SU-DHL-6 (cell line): ENCODE results near the gene PPM1N.

ENCODE experiments used
- H2AFZ ChIP-seq: fragments of 200-600 bp; sonication (generic); 2 replicates; pipeline ENCODE4 v1.6.1; 2014; ENCODE audit warnings: low read depth, mild to moderate bottlenecking, moderate library complexity, mixed read lengths, antibody characterized with exemption, low read length; ENCODE audit not compliant: severe bottlenecking
- H3F3A ChIP-seq: fragments of 200-600 bp; shearing (Covaris generic); 2 replicates; pipeline ENCODE4 v1.6.0; 2016; ENCODE audit warnings: antibody characterized with exemption, mild to moderate bottlenecking; ENCODE audit not compliant: insufficient read depth
- H3K27ac ChIP-seq: fragments of 200-600 bp; sonication (generic); 2 replicates; pipeline ENCODE4 v1.5.1; 2016; ENCODE audit warnings: low read depth, mild to moderate bottlenecking, low read length, moderate library complexity, mixed read lengths
- H3K27me3 ChIP-seq: fragments of 200-600 bp; sonication (generic), shearing (Covaris generic); 2 replicates; pipeline ENCODE4 v1.6.0; 2014; ENCODE audit warnings: mild to moderate bottlenecking, low read length
- H3K36me3 ChIP-seq: fragments of 200-600 bp; sonication (generic); 2 replicates; pipeline ENCODE4 v1.6.1; 2014; ENCODE audit warnings: mild to moderate bottlenecking, low read length, mixed read lengths
- H3K4me2 ChIP-seq: fragments of 300-600, 200-600 bp; shearing (Covaris generic), sonication (generic); 2 replicates; pipeline ENCODE4 v1.6.0; 2014; ENCODE audit warnings: low read length, low read depth, mild to moderate bottlenecking; ENCODE audit not compliant: poor library complexity, severe bottlenecking
- H3K4me3 ChIP-seq: fragments of 200-600 bp; sonication (generic); 2 replicates; pipeline ENCODE4 v1.5.1; 2014; ENCODE audit warnings: antibody characterized with exemption, low read length, mild to moderate bottlenecking, mixed read lengths; ENCODE audit not compliant: insufficient read depth, poor library complexity, severe bottlenecking
- H3K79me2 ChIP-seq: fragments of 200-600 bp; sonication (generic); 2 replicates; pipeline ENCODE4 v1.6.1; 2014; ENCODE audit warnings: mild to moderate bottlenecking, low read length, moderate library complexity; ENCODE audit not compliant: insufficient read depth
- H3K9ac ChIP-seq: fragments of 200-600 bp; sonication (generic); 2 replicates; pipeline ENCODE4 v1.7.0; 2014; ENCODE audit warnings: mild to moderate bottlenecking, low read length
- H3K9me2 ChIP-seq: fragments of 200-600 bp; sonication (generic); replicated peaks from 2 replicates; pipeline ENCODE4 v1.6.1; 2014; ENCODE audit warnings: low read length; ENCODE audit not compliant: insufficient read depth
- H3K9me3 ChIP-seq: fragments of 200-600 bp; sonication (generic); 2 replicates; pipeline ENCODE4 v1.6.1; 2014; ENCODE audit warnings: low read length, mixed read lengths; ENCODE audit not compliant: insufficient read depth
- H4K20me1 ChIP-seq: fragments of 200-600 bp; sonication (generic); 2 replicates; pipeline ENCODE4 v1.6.1; 2014; ENCODE audit warnings: low read depth, mild to moderate bottlenecking, antibody characterized with exemption, low read length, moderate library complexity, mixed read lengths
- CTCF ChIP-seq: fragments of 200-600 bp; sonication (generic); IDR thresholded peaks from one replicate; pipeline ENCODE4 v1.5.1; 2017; ENCODE audit warnings: antibody characterized with exemption, mild to moderate bottlenecking, low read length, moderate library complexity; ENCODE audit not compliant: insufficient read depth, poor library complexity, severe bottlenecking
- EZH2phosphoT487 ChIP-seq: fragments of 200-600 bp; sonication (generic), shearing (Covaris generic); conservative IDR thresholded peaks from 2 replicates; pipeline ENCODE4 v1.6.1; 2018; ENCODE audit warnings: mild to moderate bottlenecking, antibody characterized with exemption, low read length, moderate library complexity, mixed read lengths

The PPM1N gene

GRCh38 chr19:45526143-45526542, 27.9 kb downstream of the PPM1N start:
- H4K20me1 ChIP-seq: no peaks in the 10 kb centered on the region

GRCh38 chr19:45526971-45527370, 28.7 kb downstream of the PPM1N start:
- TF ChIP-seq EZH2phosphoT487: no peak
- no peak for TF ChIP-seq CTCF
- Histone ChIP-seq H3K9me2 (no peaks in the 10 kb centered on the region), H2AFZ (no peak overlapping the region), H3F3A (no peaks in the 10 kb centered on the region; the same call in 1 of the 2 replicates), H3K36me3 (peaks cover 2% of the 10 kb centered on the region; the same call in 1 of the 2 replicates), H3K9me3 (no peaks in the 10 kb centered on the region), H3K4me2 (no peak overlapping the region), H3K27ac (no peak overlapping the region), H3K4me3 (no peak overlapping the region), H3K79me2 (no peaks in the 10 kb centered on the region), H3K9ac (no peak overlapping the region), H3K27me3 (no peaks in the 10 kb centered on the region), H4K20me1 (no peaks in the 10 kb centered on the region)

More at GRCh38 chr19:45526143-45526542, 27.9 kb downstream of the PPM1N start:
- no peak overlapping the region for H3K9ac ChIP-seq
- no peaks in the 10 kb centered on the region; the same call in 1 of the 2 replicates for H3F3A ChIP-seq
- H3K79me2 ChIP-seq: no peaks in the 10 kb centered on the region
- H3K4me2 ChIP-seq: no peak overlapping the region
- no peak overlapping the region for H2AFZ ChIP-seq
- no peak overlapping the region for H3K4me3 ChIP-seq
- H3K36me3 ChIP-seq: peaks cover 2% of the 10 kb centered on the region; the same call in 1 of the 2 replicates
- no peaks in the 10 kb centered on the region for H3K9me2 ChIP-seq
- TF ChIP-seq EZH2phosphoT487: no peak
- no peak for TF ChIP-seq CTCF
- no peaks in the 10 kb centered on the region for H3K27me3 ChIP-seq
- H3K9me3 ChIP-seq: no peaks in the 10 kb centered on the region
- H3K27ac ChIP-seq: no peak overlapping the region

- no peak overlapping the region for H3K4me2 ChIP-seq
- H3K4me3 ChIP-seq: no peak overlapping the region
- no peak overlapping the region for H2AFZ ChIP-seq
- H3K27ac ChIP-seq: no peak overlapping the region
- H3K79me2 ChIP-seq: no peaks in the 10 kb centered on the region
- TF ChIP-seq EZH2phosphoT487: no peak
- no peak for TF ChIP-seq CTCF
- H3K9me2 ChIP-seq: no peaks in the 10 kb centered on the region
- H3K36me3 ChIP-seq: peaks cover 2% of the 10 kb centered on the region; the same call in 1 of the 2 replicates
- no peaks in the 10 kb centered on the region for H3K9me3 ChIP-seq
- H3K9ac ChIP-seq: no peak overlapping the region
- no peaks in the 10 kb centered on the region for H3K27me3 ChIP-seq
- H4K20me1 ChIP-seq: no peaks in the 10 kb centered on the region
- no peaks in the 10 kb centered on the region; the same call in 1 of the 2 replicates for H3F3A ChIP-seq
Observed at GRCh38 chr19:45527731-45528130, 29.5 kb downstream of the PPM1N start.
